COR-L47 (cell line): Measurements from ENCODE around the gene SETD7.

Experiments used
- DNase-seq: peaks from one replicate; lab custom pipeline; 2025; lab: John Stamatoyannopoulos, UW

SETD7 gene

GRCh38 chr4:139509727-139510410, 46.1 kb downstream of the SETD7 start:
- peak; percentile 16 for DNase-seq

GRCh38 chr4:139508581-139509237, 47.3 kb downstream of the SETD7 start:
- no peak for DNase-seq

GRCh38 chr4:139506774-139507173, 49.2 kb downstream of the SETD7 start:
- DNase-seq: no peak

GRCh38 chr4:139503622-139504166, 52.3 kb downstream of the SETD7 start:
- no peak for DNase-seq

GRCh38 chr4:139501927-139502899, 53.8 kb downstream of the SETD7 start:
- no peak for DNase-seq

GRCh38 chr4:139501527-139501926, 54.5 kb downstream of the SETD7 start:
- DNase-seq: no peak

GRCh38 chr4:139501117-139501516, 54.9 kb downstream of the SETD7 start:
- DNase-seq: no peak

GRCh38 chr4:139499186-139499585, 56.8 kb downstream of the SETD7 start:
- DNase-seq: no peak

- DNase-seq: no peak
Measured at GRCh38 chr4:139493176-139493575, 62.8 kb downstream of the SETD7 start.

GRCh38 chr4:139492429-139492828, 63.6 kb downstream of the SETD7 start:
- no peak for DNase-seq

GRCh38 chr4:139489638-139490037, 66.4 kb downstream of the SETD7 start:
- no peak for DNase-seq

- no peak for DNase-seq
Measured at GRCh38 chr4:139488442-139488841, 67.6 kb downstream of the SETD7 start.

- no peak for DNase-seq
Measured at GRCh38 chr4:139484783-139485311, 71.2 kb downstream of the SETD7 start.

GRCh38 chr4:139483000-139483399, 73.0 kb downstream of the SETD7 start:
- no peak for DNase-seq

GRCh38 chr4:139481465-139481864, 74.6 kb downstream of the SETD7 start:
- no peak for DNase-seq

GRCh38 chr4:139476363-139476762, 79.7 kb downstream of the SETD7 start:
- no peak for DNase-seq

- DNase-seq: no peak
Measured at GRCh38 chr4:139472852-139473251, 83.2 kb downstream of the SETD7 start.

- no peak for DNase-seq
Measured at GRCh38 chr4:139470997-139471665, 84.9 kb downstream of the SETD7 start.

GRCh38 chr4:139470295-139470694, 85.7 kb downstream of the SETD7 start:
- no peak for DNase-seq

GRCh38 chr4:139469869-139470268, 86.2 kb downstream of the SETD7 start:
- DNase-seq: no peak

- DNase-seq: no peak
Measured at GRCh38 chr4:139469216-139469615, 86.8 kb downstream of the SETD7 start.
